Neural cell (in vitro differentiated cells): ENCODE results near the gene SIN3A. TPM values are rescaled to one million over a fixed set of nuclear protein-coding genes. Genes with fewer than 3 reads are reported as not detected.

Experiments used
- H2AFZ ChIP-seq: fragments of 200-600, 300-800 bp; sonication (generic), shearing (Covaris generic); 2 replicates; pipeline ENCODE4 v1.6.0; 2014; ENCODE audit warnings: low read depth, mild to moderate bottlenecking, antibody characterized with exemption, low read length, moderate library complexity
- H3F3A ChIP-seq: fragments of 200-600 bp; shearing (Covaris generic); 2 replicates; pipeline ENCODE4 v1.6.1; 2016; ENCODE audit warnings: mild to moderate bottlenecking, moderate library complexity, mixed read lengths, antibody characterized with exemption, low read length; ENCODE audit not compliant: insufficient read depth, poor library complexity, severe bottlenecking
- H3K27ac ChIP-seq: fragments of 200-600, 300-800 bp; sonication (generic), shearing (Covaris generic); 2 replicates; pipeline ENCODE4 v1.5.1; 2014; ENCODE audit warnings: mild to moderate bottlenecking, low read length, moderate library complexity
- H3K27me3 ChIP-seq: fragments of 300-800, 200-600 bp; sonication (generic), shearing (Covaris generic); 2 replicates; pipeline ENCODE4 v1.6.0; 2014; ENCODE audit warnings: mild to moderate bottlenecking, low read depth, low read length, moderate library complexity; ENCODE audit not compliant: insufficient read depth
- H3K36me3 ChIP-seq: fragments of 300-800, 200-600 bp; sonication (generic), shearing (Covaris generic); 2 replicates; pipeline ENCODE4 v1.5.1; 2014; ENCODE audit warnings: mild to moderate bottlenecking, antibody characterized with exemption, low read length, moderate library complexity; ENCODE audit not compliant: insufficient read depth
- H3K4me2 ChIP-seq: fragments of 300-800, 200-600 bp; sonication (generic), shearing (Covaris generic); 2 replicates; pipeline ENCODE4 v1.6.0; 2014; ENCODE audit warnings: mild to moderate bottlenecking, low read length
- H3K4me3 ChIP-seq: fragments of 300-800, 200-600 bp; sonication (generic), shearing (Covaris generic); 2 replicates; pipeline ENCODE4 v1.5.1; 2014; ENCODE audit warnings: mild to moderate bottlenecking, low read length, moderate library complexity
- H3K79me2 ChIP-seq: fragments of 200-600 bp; shearing (Covaris generic); replicated peaks from 2 replicates; pipeline ENCODE4 v1.6.0; 2014; ENCODE audit warnings: mild to moderate bottlenecking, low read length, moderate library complexity; ENCODE audit not compliant: insufficient read depth
- H3K9ac ChIP-seq: fragments of 300-800, 200-600 bp; sonication (generic), shearing (Covaris generic); 2 replicates; pipeline ENCODE4 v1.6.1; 2016; ENCODE audit warnings: mild to moderate bottlenecking, low read length, mixed read lengths
- H3K9me2 ChIP-seq: fragments of 200-600 bp; shearing (Covaris generic); 2 replicates; pipeline ENCODE4 v1.6.1; 2016; ENCODE audit warnings: mild to moderate bottlenecking, low read length, mixed read lengths; ENCODE audit not compliant: insufficient read depth
- H3K9me3 ChIP-seq: fragments of 200-600, 300-800 bp; sonication (generic), shearing (Covaris generic); 2 replicates; pipeline ENCODE4 v1.6.1; 2016; ENCODE audit warnings: mild to moderate bottlenecking, mixed run types, low read length, moderate library complexity, mixed read lengths
- H4K20me1 ChIP-seq: fragments of 200-600 bp; shearing (Covaris generic); 2 replicates; pipeline ENCODE4 v1.6.1; 2016; ENCODE audit warnings: mild to moderate bottlenecking, mixed run types; ENCODE audit not compliant: insufficient read depth
- EP300 ChIP-seq: fragments of 450-650 bp; conservative IDR thresholded peaks from 2 replicates; pipeline ENCODE4 v1.6.1; 2014; ENCODE audit warnings: antibody characterized with exemption, mild to moderate bottlenecking, moderate library complexity; ENCODE audit not compliant: poor library complexity, severe bottlenecking
- EZH2 ChIP-seq: fragments of 200-600, 300-800 bp; shearing (Covaris generic), sonication (generic); IDR thresholded peaks from 2 replicates; pipeline ENCODE4 v1.6.1; 2014; ENCODE audit warnings: antibody characterized with exemption, low read length, borderline replicate concordance, mild to moderate bottlenecking; ENCODE audit not compliant: insufficient read depth, poor library complexity, severe bottlenecking
- MXI1 ChIP-seq: fragments of 450-650 bp; conservative IDR thresholded peaks from 2 replicates; pipeline ENCODE4 v1.6.1; 2014; ENCODE audit warnings: antibody characterized with exemption, mild to moderate bottlenecking; ENCODE audit not compliant: poor library complexity, severe bottlenecking
- POLR2AphosphoS5 ChIP-seq: IDR thresholded peaks from 2 replicates; pipeline ENCODE4 v1.6.1; 2012
- RAD21 ChIP-seq: fragments of 450-650 bp; conservative IDR thresholded peaks from 2 replicates; pipeline ENCODE4 v1.6.1; 2014; ENCODE audit warnings: antibody characterized with exemption, mild to moderate bottlenecking, moderate library complexity
- SMC3 ChIP-seq: fragments of 450-650 bp; conservative IDR thresholded peaks from 2 replicates; pipeline ENCODE4 v1.6.1; 2014; ENCODE audit warnings: antibody characterized with exemption, mild to moderate bottlenecking, moderate library complexity; ENCODE audit not compliant: poor library complexity
- TAF1 ChIP-seq: IDR thresholded peaks from 2 replicates; pipeline ENCODE4 v1.6.1; 2012; ENCODE audit warnings: low read depth
- polyA plus RNA-seq: library from polyadenylated mRNA; depleted of rRNA; stranded (reverse); fragments of >200 nt; gene quantifications from 2 replicates; pipeline ENCODE4 v1.2.3, GENCODE V29; 2014
- TF ChIP-seq, protein P1 (sequence below): fragments of 450-650 bp; IDR thresholded peaks from 2 replicates; pipeline ENCODE4 v1.5.1; 2014; ENCODE audit warnings: antibody characterized with exemption, mild to moderate bottlenecking, moderate library complexity; ENCODE audit not compliant: poor library complexity, severe bottlenecking
- TF ChIP-seq, protein P2 (sequence below): IDR thresholded peaks from 2 replicates; pipeline ENCODE4 v1.6.1; 2012; ENCODE audit warnings: borderline replicate concordance

Gene SIN3A
- polyA plus RNA-seq, 1 donor from 2014 or later = 13.7 TPM

DNA sequence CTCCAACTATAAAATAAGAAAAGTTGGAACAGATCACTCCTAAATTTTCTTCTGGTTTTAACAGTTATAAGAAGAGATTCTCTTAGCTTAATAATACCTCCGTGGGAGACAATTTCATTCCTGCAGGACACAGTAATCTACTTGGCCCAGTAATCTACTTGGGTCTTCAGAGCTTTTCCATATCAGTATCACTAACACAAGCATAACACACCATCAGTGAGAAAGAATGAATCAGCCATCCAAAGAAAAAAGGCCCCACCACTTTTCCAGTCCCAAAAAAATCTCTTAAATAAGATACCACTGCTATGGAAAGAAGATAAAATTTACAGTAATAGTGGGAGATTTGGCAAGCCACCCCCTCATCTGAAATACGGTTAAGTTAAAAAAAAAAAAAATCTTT lies 20.2 kb downstream of the SIN3A start (continued):
- TF ChIP-seq RAD21 (no peak), EP300 (no peak)

DNA sequence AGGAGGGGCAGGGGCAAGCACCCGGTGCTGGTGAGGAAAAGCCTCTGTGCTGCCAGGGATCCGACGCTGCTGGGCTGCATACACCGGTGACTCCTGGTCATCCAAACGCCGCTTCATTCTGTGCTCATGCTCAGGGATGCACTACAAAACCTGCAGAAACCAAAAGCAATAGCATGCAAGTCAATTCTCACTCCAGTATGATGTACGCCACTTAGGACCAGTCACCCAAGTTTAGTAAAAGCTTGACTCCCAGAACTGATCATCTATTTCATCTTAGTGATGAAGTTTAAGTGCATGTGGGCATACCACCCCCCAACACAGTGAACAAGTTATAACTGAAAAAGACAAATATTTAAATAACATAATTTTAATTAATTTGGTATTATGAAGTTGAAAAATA lies 21.2 kb downstream of the SIN3A start:
- Histone ChIP-seq H3K27me3 (no peaks in the 10 kb centered on the region), H3K9ac (no peak overlapping the region), H3K9me3 (no peaks in the 10 kb centered on the region), H3K79me2 (peaks cover 21% of the 10 kb centered on the region), H3K36me3 (no peaks in the 10 kb centered on the region), H2AFZ (no peak overlapping the region), H3K4me2 (no peak overlapping the region), H3K9me2 (no peaks in the 10 kb centered on the region), H3F3A (no peaks in the 10 kb centered on the region), H4K20me1 (no peaks in the 10 kb centered on the region), H3K4me3 (no peak overlapping the region), H3K27ac (no peak overlapping the region)
- TF ChIP-seq SMC3 = no peak
- no peak for TF ChIP-seq EP300
- no peak for TF ChIP-seq POLR2AphosphoS5
- TF ChIP-seq EZH2 = no peak
- no peak for TF ChIP-seq MXI1
- TF ChIP-seq, protein P1, sequence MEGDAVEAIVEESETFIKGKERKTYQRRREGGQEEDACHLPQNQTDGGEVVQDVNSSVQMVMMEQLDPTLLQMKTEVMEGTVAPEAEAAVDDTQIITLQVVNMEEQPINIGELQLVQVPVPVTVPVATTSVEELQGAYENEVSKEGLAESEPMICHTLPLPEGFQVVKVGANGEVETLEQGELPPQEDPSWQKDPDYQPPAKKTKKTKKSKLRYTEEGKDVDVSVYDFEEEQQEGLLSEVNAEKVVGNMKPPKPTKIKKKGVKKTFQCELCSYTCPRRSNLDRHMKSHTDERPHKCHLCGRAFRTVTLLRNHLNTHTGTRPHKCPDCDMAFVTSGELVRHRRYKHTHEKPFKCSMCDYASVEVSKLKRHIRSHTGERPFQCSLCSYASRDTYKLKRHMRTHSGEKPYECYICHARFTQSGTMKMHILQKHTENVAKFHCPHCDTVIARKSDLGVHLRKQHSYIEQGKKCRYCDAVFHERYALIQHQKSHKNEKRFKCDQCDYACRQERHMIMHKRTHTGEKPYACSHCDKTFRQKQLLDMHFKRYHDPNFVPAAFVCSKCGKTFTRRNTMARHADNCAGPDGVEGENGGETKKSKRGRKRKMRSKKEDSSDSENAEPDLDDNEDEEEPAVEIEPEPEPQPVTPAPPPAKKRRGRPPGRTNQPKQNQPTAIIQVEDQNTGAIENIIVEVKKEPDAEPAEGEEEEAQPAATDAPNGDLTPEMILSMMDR = no peak
- no peak for TF ChIP-seq RAD21
- TF ChIP-seq TAF1 = no peak
- TF ChIP-seq, protein P2, sequence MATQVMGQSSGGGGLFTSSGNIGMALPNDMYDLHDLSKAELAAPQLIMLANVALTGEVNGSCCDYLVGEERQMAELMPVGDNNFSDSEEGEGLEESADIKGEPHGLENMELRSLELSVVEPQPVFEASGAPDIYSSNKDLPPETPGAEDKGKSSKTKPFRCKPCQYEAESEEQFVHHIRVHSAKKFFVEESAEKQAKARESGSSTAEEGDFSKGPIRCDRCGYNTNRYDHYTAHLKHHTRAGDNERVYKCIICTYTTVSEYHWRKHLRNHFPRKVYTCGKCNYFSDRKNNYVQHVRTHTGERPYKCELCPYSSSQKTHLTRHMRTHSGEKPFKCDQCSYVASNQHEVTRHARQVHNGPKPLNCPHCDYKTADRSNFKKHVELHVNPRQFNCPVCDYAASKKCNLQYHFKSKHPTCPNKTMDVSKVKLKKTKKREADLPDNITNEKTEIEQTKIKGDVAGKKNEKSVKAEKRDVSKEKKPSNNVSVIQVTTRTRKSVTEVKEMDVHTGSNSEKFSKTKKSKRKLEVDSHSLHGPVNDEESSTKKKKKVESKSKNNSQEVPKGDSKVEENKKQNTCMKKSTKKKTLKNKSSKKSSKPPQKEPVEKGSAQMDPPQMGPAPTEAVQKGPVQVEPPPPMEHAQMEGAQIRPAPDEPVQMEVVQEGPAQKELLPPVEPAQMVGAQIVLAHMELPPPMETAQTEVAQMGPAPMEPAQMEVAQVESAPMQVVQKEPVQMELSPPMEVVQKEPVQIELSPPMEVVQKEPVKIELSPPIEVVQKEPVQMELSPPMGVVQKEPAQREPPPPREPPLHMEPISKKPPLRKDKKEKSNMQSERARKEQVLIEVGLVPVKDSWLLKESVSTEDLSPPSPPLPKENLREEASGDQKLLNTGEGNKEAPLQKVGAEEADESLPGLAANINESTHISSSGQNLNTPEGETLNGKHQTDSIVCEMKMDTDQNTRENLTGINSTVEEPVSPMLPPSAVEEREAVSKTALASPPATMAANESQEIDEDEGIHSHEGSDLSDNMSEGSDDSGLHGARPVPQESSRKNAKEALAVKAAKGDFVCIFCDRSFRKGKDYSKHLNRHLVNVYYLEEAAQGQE = no peak

- no peaks in the 10 kb centered on the region for H3K36me3 ChIP-seq
- no peaks in the 10 kb centered on the region for H3K9me2 ChIP-seq
- no peaks in the 10 kb centered on the region for H3F3A ChIP-seq
- TF ChIP-seq POLR2AphosphoS5 (no peak), EP300 (no peak), MXI1 (no peak), RAD21 (no peak), TAF1 (no peak), EZH2 (no peak), SMC3 (no peak)
- TF ChIP-seq, protein P2 = no peak
- TF ChIP-seq, protein P1 = no peak
- no peaks in the 10 kb centered on the region for H4K20me1 ChIP-seq
- H3K27ac ChIP-seq = no peak overlapping the region
- H3K79me2 ChIP-seq = peaks cover 10% of the 10 kb centered on the region
- no peak overlapping the region for H2AFZ ChIP-seq
- H3K4me3 ChIP-seq = no peak overlapping the region
- no peaks in the 10 kb centered on the region for H3K9me3 ChIP-seq
- H3K27me3 ChIP-seq = no peaks in the 10 kb centered on the region
- no peak overlapping the region for H3K9ac ChIP-seq
- no peak overlapping the region for H3K4me2 ChIP-seq
Measured at GRCh38 chr15:75428152-75428551, 23.3 kb downstream of the SIN3A start.
